Parathyroid adenoma (tissue), 2 donors: ENCODE data around the gene GGTLC2.
"Not testable (repeated sequence)": the region's sequence is repeated elsewhere in the genome, so short reads cannot be mapped to it uniquely, and the experiment has no call there.

Experiments
- H2AFZ ChIP-seq: fragments of 300-600 bp; sonication (generic); one replicate; pipeline ENCODE4 v1.7.0; 2017; ENCODE audit warnings: antibody characterized with exemption, mild to moderate bottlenecking
- H3K27ac ChIP-seq: fragments of 300-600 bp; sonication (generic); one replicate; pipeline ENCODE4 v1.7.0; 2017
- H3K27me3 ChIP-seq: fragments of 300-600 bp; sonication (generic); one replicate; pipeline ENCODE4 v1.7.0; 2017; ENCODE audit warnings: low read length; ENCODE audit not compliant: control insufficient read depth, insufficient read depth
- H3K36me3 ChIP-seq: fragments of 300-600 bp; sonication (generic); one replicate; pipeline ENCODE4 v1.7.0; 2017; ENCODE audit warnings: low read length; ENCODE audit not compliant: control insufficient read depth, insufficient read depth
- H3K4me1 ChIP-seq: fragments of 300-600 bp; sonication (generic); one replicate; pipeline ENCODE4 v1.7.0; 2017; ENCODE audit warnings: control low read depth
- H3K4me2 ChIP-seq: fragments of 300-600 bp; sonication (generic); one replicate; pipeline ENCODE4 v1.7.0; 2017; ENCODE audit warnings: low read length
- H3K4me3 ChIP-seq: fragments of 300-600 bp; sonication (generic); one replicate; pipeline ENCODE4 v1.7.0; 2017; ENCODE audit warnings: low read depth, low read length
- H3K79me2 ChIP-seq: fragments of 300-600 bp; sonication (generic); one replicate; pipeline ENCODE4 v1.7.0; 2017; ENCODE audit warnings: control low read depth
- H3K9ac ChIP-seq: fragments of 300-600 bp; sonication (generic); one replicate; pipeline ENCODE4 v1.7.0; 2017; ENCODE audit warnings: mild to moderate bottlenecking
- H3K9me3 ChIP-seq: fragments of 300-600 bp; sonication (generic); one replicate; pipeline ENCODE4 v1.7.0; 2017; ENCODE audit warnings: low read length; ENCODE audit not compliant: control insufficient read depth
- CTCF ChIP-seq: fragments of 300-600 bp; sonication (generic); IDR thresholded peaks from one replicate; pipeline ENCODE4 v1.7.0; 2017; ENCODE audit warnings: antibody characterized with exemption, mild to moderate bottlenecking
- donor health status: primary hyperparathyroidism.

Gene GGTLC2

GRCh38 chr22:22619765-22620414 lies 24.5 kb upstream of the GGTLC2 start:
- H3K27me3 ChIP-seq = no peaks in the 10 kb centered on the region
- no peak overlapping the region for H3K27ac ChIP-seq
- H3K79me2 ChIP-seq = no peaks in the 10 kb centered on the region
- no peak overlapping the region for H3K9ac ChIP-seq
- H3K4me2 ChIP-seq = no peak overlapping the region
- TF ChIP-seq CTCF = no peak
- H2AFZ ChIP-seq = no peak overlapping the region
- H3K4me1 ChIP-seq = no peaks in the 10 kb centered on the region
- H3K9me3 ChIP-seq = no peaks in the 10 kb centered on the region
- no peaks in the 10 kb centered on the region for H3K36me3 ChIP-seq
- no peak overlapping the region for H3K4me3 ChIP-seq

GRCh38 chr22:22628546-22629495 lies 15.6 kb upstream of the GGTLC2 start:
- H3K9ac ChIP-seq, H3K27me3 ChIP-seq, H3K4me1 ChIP-seq, H3K36me3 ChIP-seq, H3K4me3 ChIP-seq, H3K27ac ChIP-seq, H3K79me2 ChIP-seq, H3K4me2 ChIP-seq, H3K9me3 ChIP-seq, H2AFZ ChIP-seq: not testable (repeated sequence)

GRCh38 chr22:22631223-22631652 lies 13.2 kb upstream of the GGTLC2 start:
- H3K27ac ChIP-seq, H3K27me3 ChIP-seq, H3K9ac ChIP-seq, H2AFZ ChIP-seq, H3K4me1 ChIP-seq, H3K4me2 ChIP-seq, H3K9me3 ChIP-seq, H3K4me3 ChIP-seq, H3K79me2 ChIP-seq, H3K36me3 ChIP-seq: not testable (repeated sequence)

- not testable (repeated sequence) for H3K27me3 ChIP-seq, H3K9me3 ChIP-seq, H3K4me1 ChIP-seq, H3K79me2 ChIP-seq, H3K4me3 ChIP-seq, H3K4me2 ChIP-seq, H3K9ac ChIP-seq, H3K27ac ChIP-seq, H3K36me3 ChIP-seq, H2AFZ ChIP-seq
Observed at GRCh38 chr22:22632226-22632625, 12.2 kb upstream of the GGTLC2 start.

DNA sequence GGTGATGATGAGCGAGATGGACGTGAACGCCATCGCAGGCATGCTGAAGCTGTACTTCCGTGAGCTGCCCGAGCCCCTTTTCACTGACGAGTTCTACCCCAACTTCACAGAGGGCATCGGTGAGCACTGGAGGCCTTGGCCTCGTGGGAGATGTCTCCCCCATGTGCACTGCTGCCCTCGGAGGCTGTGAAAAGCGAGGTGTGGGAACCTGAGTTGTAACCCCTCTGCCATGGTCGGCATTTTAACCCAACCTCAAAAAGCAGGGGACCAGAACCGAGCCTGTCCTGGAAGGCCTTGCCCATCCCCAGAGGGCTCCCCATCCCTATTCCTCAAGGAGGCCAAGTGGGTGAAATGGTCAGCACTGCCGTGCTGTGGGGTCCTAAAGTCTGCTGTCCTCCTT lies 10.9 kb upstream of the GGTLC2 start:
- H3K4me3 ChIP-seq, H3K9ac ChIP-seq, H3K36me3 ChIP-seq, H3K27me3 ChIP-seq, H3K9me3 ChIP-seq, H3K27ac ChIP-seq, H3K79me2 ChIP-seq, H3K4me2 ChIP-seq, H2AFZ ChIP-seq, H3K4me1 ChIP-seq: not testable (repeated sequence)

- H3K79me2 ChIP-seq, H3K4me2 ChIP-seq, H3K27me3 ChIP-seq, H2AFZ ChIP-seq, H3K27ac ChIP-seq, H3K9ac ChIP-seq, H3K36me3 ChIP-seq, H3K4me3 ChIP-seq, H3K9me3 ChIP-seq, H3K4me1 ChIP-seq: not testable (repeated sequence)
Observed at GRCh38 chr22:22636260-22636659, 8.2 kb upstream of the GGTLC2 start.

- not testable (repeated sequence) for H3K9ac ChIP-seq, H3K4me2 ChIP-seq, H3K4me3 ChIP-seq, H3K27me3 ChIP-seq, H3K36me3 ChIP-seq, H3K79me2 ChIP-seq, H3K27ac ChIP-seq, H3K9me3 ChIP-seq, H3K4me1 ChIP-seq, H2AFZ ChIP-seq
Observed at GRCh38 chr22:22638313-22638712, 6.1 kb upstream of the GGTLC2 start.

DNA sequence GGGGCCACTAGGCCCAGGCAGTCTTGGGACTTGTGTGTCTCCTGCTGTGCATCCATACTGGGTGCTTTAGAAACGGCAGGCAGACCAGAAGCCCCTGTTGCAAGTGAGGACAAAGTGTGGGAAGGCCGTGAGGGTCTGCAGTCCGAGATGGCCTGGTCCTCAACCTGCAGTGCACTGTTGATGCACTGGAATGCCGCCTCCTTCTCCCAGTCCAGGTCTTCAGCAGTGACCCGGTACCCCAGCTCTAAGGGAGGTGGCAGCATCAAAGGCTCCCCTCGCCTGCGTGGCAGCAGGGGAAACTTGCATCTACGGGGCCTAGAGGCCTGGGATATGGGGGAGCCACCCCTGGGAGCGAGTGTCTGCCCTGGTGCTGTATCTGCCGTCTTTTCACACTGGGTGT lies 2.2 kb upstream of the GGTLC2 start:
- H3K36me3 ChIP-seq, H3K27me3 ChIP-seq, H3K27ac ChIP-seq, H2AFZ ChIP-seq, H3K4me3 ChIP-seq, H3K9ac ChIP-seq, H3K4me1 ChIP-seq, H3K4me2 ChIP-seq, H3K9me3 ChIP-seq, H3K79me2 ChIP-seq: not testable (repeated sequence)

- H3K4me3 ChIP-seq, H3K9ac ChIP-seq, H3K36me3 ChIP-seq, H2AFZ ChIP-seq, H3K9me3 ChIP-seq, H3K4me1 ChIP-seq, H3K27ac ChIP-seq, H3K79me2 ChIP-seq, H3K4me2 ChIP-seq, H3K27me3 ChIP-seq: not testable (repeated sequence)
Observed at GRCh38 chr22:22645969-22646368, 1.6 kb downstream of the GGTLC2 start.

GRCh38 chr22:22647952-22648351 lies 3.5 kb downstream of the GGTLC2 start:
- H3K9me3 ChIP-seq, H3K27ac ChIP-seq, H3K36me3 ChIP-seq, H3K4me1 ChIP-seq, H3K4me2 ChIP-seq, H3K4me3 ChIP-seq, H3K79me2 ChIP-seq, H3K9ac ChIP-seq, H2AFZ ChIP-seq, H3K27me3 ChIP-seq: not testable (repeated sequence)
